Measurements from ENCODE around the gene ZNF385C.
A peak's percentile ranks its signal among the peaks of the same experiment; 100 is the strongest.

Gene ZNF385C

DNA sequence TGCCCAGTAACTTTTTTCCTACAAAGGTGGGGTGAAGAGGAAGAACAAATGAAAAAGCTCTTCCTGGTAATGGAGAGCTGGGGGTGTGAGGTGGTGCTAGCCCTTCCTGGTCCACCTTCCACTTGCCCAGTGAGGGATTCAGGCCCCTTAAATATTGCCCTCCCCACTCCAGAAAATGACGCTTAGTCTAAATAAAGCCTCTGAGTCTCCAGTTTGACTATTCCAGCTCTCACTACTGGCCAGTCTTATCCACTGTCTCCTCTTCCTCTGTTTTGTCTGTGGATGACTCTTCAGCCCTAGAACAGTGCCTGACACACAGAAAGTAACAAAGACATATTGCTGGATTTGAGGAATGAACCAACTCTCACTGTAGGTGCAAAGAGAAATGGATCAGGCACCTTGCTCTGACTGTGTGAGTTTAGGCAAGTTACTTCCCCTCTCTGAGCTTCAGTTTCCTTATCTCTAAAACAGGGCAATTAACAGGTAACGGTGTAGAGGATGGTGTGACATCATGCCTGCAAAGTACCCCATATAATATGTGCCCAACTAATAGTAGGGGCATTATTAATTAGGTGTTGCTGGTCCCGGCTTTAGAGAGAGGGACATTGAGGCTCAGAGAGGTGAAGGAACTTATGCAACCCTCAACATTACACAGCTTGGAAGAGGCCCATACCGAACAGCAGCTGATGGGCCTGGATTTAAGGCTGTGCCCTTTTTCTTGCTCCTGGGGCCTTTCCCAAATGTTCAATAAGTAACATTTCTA, 21.3 kb downstream of the ZNF385C start:
- H3K27me3 ChIP-seq (ENCODE audit: insufficient read depth, low read length), result peaks cover 11% of the 10 kb centered on the region

DNA sequence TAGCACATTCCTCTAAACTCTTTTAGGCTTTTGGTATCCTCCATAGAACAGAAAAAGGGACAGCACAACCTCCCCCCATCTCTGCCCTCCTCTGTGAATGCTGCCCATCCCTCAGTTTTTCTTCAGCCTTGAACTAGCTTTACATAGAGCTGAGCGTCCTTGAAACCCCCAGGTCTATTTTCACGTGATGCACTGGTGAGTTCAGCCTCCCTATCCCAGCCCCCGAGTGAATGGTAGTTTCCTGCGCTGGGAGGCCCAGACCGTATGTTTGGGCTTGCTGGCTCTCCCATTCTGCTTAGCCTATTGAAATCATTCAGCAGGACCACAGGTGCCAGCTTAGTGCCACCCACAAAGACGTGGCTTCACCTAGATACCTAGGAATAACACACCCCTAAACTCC, 22.5 kb downstream of the ZNF385C start:
- Histone ChIP-seq H3K79me2 (ENCODE audit: control insufficient read depth, insufficient read depth, low read length, unreplicated experiment) (no peaks in the 10 kb centered on the region), H3K36me3 (ENCODE audit: insufficient read depth, low read length) (no peaks in the 10 kb centered on the region), H3K4me3 (ENCODE audit: low read depth, low read length) (no peak overlapping the region), H3K27me3 (ENCODE audit: insufficient read depth, low read length) (peaks cover 23% of the 10 kb centered on the region), H3K4me1 (ENCODE audit: control insufficient read depth, insufficient read depth, low read length, unreplicated experiment) (peaks cover 5% of the 10 kb centered on the region), H3K27ac (ENCODE audit: low read depth, low read length) (no peak overlapping the region), H2AFZ (ENCODE audit: low read length, unreplicated experiment) (no peak overlapping the region)

More for the DNA sequence above, 21.3 kb downstream of the ZNF385C start:
- no peaks in the 10 kb centered on the region for H3K36me3 ChIP-seq (ENCODE audit: insufficient read depth, low read length)
- no peaks in the 10 kb centered on the region for H3K79me2 ChIP-seq (ENCODE audit: control insufficient read depth, insufficient read depth, low read length, unreplicated experiment)
- H2AFZ ChIP-seq (ENCODE audit: low read length, unreplicated experiment), result no peak overlapping the region
- H3K27ac ChIP-seq (ENCODE audit: low read depth, low read length), result no peak overlapping the region
- peaks cover 2% of the 10 kb centered on the region for H3K4me1 ChIP-seq (ENCODE audit: control insufficient read depth, insufficient read depth, low read length, unreplicated experiment)
- no peak overlapping the region for H3K4me3 ChIP-seq (ENCODE audit: low read depth, low read length)

- peak overlapping the region; percentile 14 for H2AFZ ChIP-seq (ENCODE audit: low read length, unreplicated experiment)
- H3K27ac ChIP-seq (ENCODE audit: low read depth, low read length), result no peak overlapping the region
- H3K4me1 ChIP-seq (ENCODE audit: control insufficient read depth, insufficient read depth, low read length, unreplicated experiment), result peaks cover 5% of the 10 kb centered on the region
- H3K4me3 ChIP-seq (ENCODE audit: low read depth, low read length), result peak overlapping the region; percentile 64; the same call in 1 of the 2 replicates
- no peaks in the 10 kb centered on the region for H3K79me2 ChIP-seq (ENCODE audit: control insufficient read depth, insufficient read depth, low read length, unreplicated experiment)
- peaks cover 24% of the 10 kb centered on the region for H3K27me3 ChIP-seq (ENCODE audit: insufficient read depth, low read length)
- no peaks in the 10 kb centered on the region for H3K36me3 ChIP-seq (ENCODE audit: insufficient read depth, low read length)
Observed at GRCh38 chr17:42072323-42073187, 25.7 kb downstream of the ZNF385C start.

DNA sequence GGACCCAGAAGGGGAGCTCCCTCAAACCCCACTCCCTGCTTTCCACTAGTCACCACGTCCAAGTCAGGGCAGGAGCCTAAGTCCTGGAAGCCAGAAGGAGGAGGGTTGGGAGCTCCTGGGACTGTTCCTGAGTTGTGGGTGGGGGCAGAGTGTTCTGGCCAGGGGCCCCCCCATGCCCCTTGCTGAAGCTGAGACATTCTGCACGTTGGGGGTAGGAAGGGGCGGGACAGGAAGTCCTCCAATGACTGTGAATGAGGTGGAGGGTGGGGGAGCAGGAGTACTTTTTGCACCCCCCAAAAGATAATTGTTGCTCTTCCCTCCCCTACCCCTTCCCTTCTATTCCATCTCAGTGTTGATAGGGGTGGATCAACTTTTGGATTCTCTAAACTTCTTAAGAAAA, 26.5 kb downstream of the ZNF385C start:
- H3K36me3 ChIP-seq (ENCODE audit: insufficient read depth, low read length), result no peaks in the 10 kb centered on the region
- H3K4me1 ChIP-seq (ENCODE audit: control insufficient read depth, insufficient read depth, low read length, unreplicated experiment), result peaks cover 5% of the 10 kb centered on the region
- no peak overlapping the region for H2AFZ ChIP-seq (ENCODE audit: low read length, unreplicated experiment)
- no peak overlapping the region for H3K4me3 ChIP-seq (ENCODE audit: low read depth, low read length)
- H3K27me3 ChIP-seq (ENCODE audit: insufficient read depth, low read length), result peaks cover 24% of the 10 kb centered on the region
- no peak overlapping the region for H3K27ac ChIP-seq (ENCODE audit: low read depth, low read length)
- H3K79me2 ChIP-seq (ENCODE audit: control insufficient read depth, insufficient read depth, low read length, unreplicated experiment), result no peaks in the 10 kb centered on the region

GRCh38 chr17:42068979-42069378, 29.3 kb downstream of the ZNF385C start:
- no peaks in the 10 kb centered on the region for H3K79me2 ChIP-seq (ENCODE audit: control insufficient read depth, insufficient read depth, low read length, unreplicated experiment)
- no peak overlapping the region for H3K27ac ChIP-seq (ENCODE audit: low read depth, low read length)
- H3K36me3 ChIP-seq (ENCODE audit: insufficient read depth, low read length), result no peaks in the 10 kb centered on the region
- peaks cover 5% of the 10 kb centered on the region for H3K4me1 ChIP-seq (ENCODE audit: control insufficient read depth, insufficient read depth, low read length, unreplicated experiment)
- H3K4me3 ChIP-seq (ENCODE audit: low read depth, low read length), result no peak overlapping the region
- no peak overlapping the region for H2AFZ ChIP-seq (ENCODE audit: low read length, unreplicated experiment)
- H3K27me3 ChIP-seq (ENCODE audit: insufficient read depth, low read length), result peaks cover 24% of the 10 kb centered on the region

DNA sequence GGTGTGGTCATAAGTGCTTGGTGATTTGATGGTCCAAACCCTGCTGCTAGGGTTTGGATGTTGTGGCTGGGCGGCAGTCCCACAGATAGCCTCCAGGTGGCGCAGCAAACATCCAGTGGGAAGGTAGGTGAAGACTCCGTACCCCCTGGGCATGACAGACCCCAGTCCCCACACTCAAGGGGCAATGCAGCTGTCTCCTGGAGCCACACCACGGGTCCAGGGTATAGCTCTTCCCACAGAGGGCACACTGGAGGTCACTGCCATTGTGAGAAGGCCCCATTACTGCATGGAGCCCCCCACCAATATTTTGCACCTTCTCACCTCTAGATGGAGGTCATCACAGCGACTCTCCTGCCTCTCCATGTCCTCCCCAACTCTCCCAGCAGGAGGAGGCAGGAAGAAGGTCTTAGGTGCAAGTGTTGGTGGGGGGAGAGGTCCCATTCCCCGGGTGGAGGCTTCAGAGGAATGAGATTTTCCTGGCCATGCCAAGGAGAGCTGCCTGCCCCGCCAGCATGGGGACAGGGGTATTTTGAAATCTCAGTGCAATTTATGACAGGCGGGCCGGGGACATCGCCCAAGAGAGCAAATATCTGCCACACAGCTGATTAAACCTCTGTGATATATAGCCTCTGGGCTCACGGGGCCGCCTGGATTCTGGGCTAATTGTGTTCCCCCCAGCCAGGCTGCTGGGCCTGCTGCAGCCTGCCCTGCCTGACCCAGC, 30.7 kb downstream of the ZNF385C start:
- no peak overlapping the region for H2AFZ ChIP-seq (ENCODE audit: low read length, unreplicated experiment)
- no peaks in the 10 kb centered on the region for H3K36me3 ChIP-seq (ENCODE audit: insufficient read depth, low read length)
- peaks cover 18% of the 10 kb centered on the region for H3K27me3 ChIP-seq (ENCODE audit: insufficient read depth, low read length)
- H3K27ac ChIP-seq (ENCODE audit: low read depth, low read length), result no peak overlapping the region
- no peaks in the 10 kb centered on the region for H3K79me2 ChIP-seq (ENCODE audit: control insufficient read depth, insufficient read depth, low read length, unreplicated experiment)
- H3K4me3 ChIP-seq (ENCODE audit: low read depth, low read length), result no peak overlapping the region
- peaks cover 5% of the 10 kb centered on the region for H3K4me1 ChIP-seq (ENCODE audit: control insufficient read depth, insufficient read depth, low read length, unreplicated experiment)

DNA sequence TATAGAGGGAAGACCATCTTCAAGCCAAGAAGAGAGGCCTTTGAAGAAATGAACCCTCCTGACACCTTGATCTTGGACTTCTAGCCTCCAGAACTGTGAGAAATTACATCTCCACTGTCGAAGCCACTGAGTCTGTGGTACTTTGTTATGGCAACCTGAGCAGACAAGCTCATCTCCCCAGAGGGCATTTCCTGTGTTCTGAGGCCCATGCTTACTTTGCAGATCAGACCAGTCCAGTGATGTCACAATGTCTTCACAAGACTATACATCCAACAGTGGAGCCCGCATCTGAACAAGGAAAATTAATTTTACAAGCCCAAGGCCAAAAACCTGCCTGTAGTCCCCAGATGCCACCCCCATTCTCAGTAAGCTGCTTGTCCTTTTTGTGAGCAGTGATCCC, 33.1 kb downstream of the ZNF385C start:
- Histone ChIP-seq H3K4me3 (ENCODE audit: low read depth, low read length) (no peak overlapping the region), H2AFZ (ENCODE audit: low read length, unreplicated experiment) (no peak overlapping the region), H3K36me3 (ENCODE audit: insufficient read depth, low read length) (no peaks in the 10 kb centered on the region), H3K27me3 (ENCODE audit: insufficient read depth, low read length) (no peaks in the 10 kb centered on the region), H3K4me1 (ENCODE audit: control insufficient read depth, insufficient read depth, low read length, unreplicated experiment) (no peaks in the 10 kb centered on the region), H3K79me2 (ENCODE audit: control insufficient read depth, insufficient read depth, low read length, unreplicated experiment) (no peaks in the 10 kb centered on the region), H3K27ac (ENCODE audit: low read depth, low read length) (no peak overlapping the region)

DNA sequence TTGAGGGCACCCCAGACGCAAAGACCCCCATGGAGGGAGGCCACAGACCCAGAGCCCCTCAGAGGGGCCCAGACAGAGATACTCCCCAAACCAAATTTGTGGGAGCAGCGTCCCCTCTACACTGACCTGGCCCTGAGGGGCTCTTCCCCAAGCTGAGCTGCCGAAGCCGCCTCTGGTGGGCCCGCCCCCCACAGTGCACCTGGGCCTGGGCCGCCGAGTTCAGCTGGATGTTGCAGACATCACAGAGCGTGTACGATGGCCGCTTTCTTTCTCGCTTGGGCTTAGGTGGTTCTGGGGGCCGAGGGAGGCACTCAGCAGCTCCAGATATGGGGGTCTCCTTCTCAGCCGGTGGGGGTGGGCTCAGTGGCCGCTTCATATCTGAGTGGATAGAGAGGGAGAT, 35.6 kb downstream of the ZNF385C start:
- Histone ChIP-seq H3K27ac (ENCODE audit: low read depth, low read length) (no peak overlapping the region), H3K4me1 (ENCODE audit: control insufficient read depth, insufficient read depth, low read length, unreplicated experiment) (no peaks in the 10 kb centered on the region), H2AFZ (ENCODE audit: low read length, unreplicated experiment) (no peak overlapping the region), H3K27me3 (ENCODE audit: insufficient read depth, low read length) (no peaks in the 10 kb centered on the region), H3K36me3 (ENCODE audit: insufficient read depth, low read length) (no peaks in the 10 kb centered on the region), H3K4me3 (ENCODE audit: low read depth, low read length) (no peak overlapping the region), H3K79me2 (ENCODE audit: control insufficient read depth, insufficient read depth, low read length, unreplicated experiment) (no peaks in the 10 kb centered on the region)

DNA sequence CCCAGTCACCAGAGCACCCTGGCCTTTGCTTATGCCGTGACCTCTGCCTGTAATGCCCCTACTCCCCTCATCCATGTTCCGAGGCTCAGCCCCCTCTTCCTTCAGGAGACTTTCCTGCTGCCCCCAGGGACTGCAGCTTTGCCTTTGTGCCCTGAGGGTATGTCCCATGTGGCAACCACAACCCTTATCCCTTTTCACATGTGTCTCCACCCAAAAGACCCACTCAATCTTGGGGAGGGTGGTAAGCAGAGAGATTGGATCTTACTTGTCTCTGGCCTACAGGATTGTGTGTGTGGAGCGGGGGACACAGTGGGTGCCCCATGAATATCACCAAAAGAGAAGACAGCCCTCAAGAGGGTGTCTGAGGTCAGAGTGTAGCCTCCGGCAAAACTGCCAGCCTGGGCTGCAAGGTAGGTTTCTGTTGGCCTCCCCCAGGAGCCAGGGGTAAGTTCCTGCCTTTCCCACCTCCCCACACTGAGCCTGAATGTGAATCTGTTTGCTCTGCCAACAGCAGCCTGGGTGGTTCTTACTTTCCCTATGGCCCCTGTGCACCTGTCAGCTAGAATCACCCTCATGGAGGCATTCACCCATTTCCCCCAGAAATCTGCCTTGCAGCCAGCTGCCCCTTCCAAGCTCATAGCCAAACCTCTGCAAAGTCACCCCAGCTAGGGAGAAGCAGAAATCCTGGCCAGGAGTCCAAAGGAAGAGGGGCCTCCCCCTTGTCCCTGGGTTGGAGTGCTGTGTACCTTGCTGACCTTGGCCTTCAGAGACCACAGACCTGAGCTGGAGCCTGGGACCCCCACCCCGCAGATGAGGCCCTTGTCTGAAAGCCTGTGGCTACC, 36.4 kb downstream of the ZNF385C start:
- Histone ChIP-seq H3K4me1 (ENCODE audit: control insufficient read depth, insufficient read depth, low read length, unreplicated experiment) (no peaks in the 10 kb centered on the region), H3K27ac (ENCODE audit: low read depth, low read length) (no peak overlapping the region), H2AFZ (ENCODE audit: low read length, unreplicated experiment) (no peak overlapping the region), H3K79me2 (ENCODE audit: control insufficient read depth, insufficient read depth, low read length, unreplicated experiment) (no peaks in the 10 kb centered on the region), H3K4me3 (ENCODE audit: low read depth, low read length) (no peak overlapping the region), H3K36me3 (ENCODE audit: insufficient read depth, low read length) (no peaks in the 10 kb centered on the region), H3K27me3 (ENCODE audit: insufficient read depth, low read length) (no peaks in the 10 kb centered on the region)

GRCh38 chr17:42060231-42060630, 38.0 kb downstream of the ZNF385C start:
- Histone ChIP-seq H3K79me2 (ENCODE audit: control insufficient read depth, insufficient read depth, low read length, unreplicated experiment) (no peaks in the 10 kb centered on the region), H2AFZ (ENCODE audit: low read length, unreplicated experiment) (no peak overlapping the region), H3K4me1 (ENCODE audit: control insufficient read depth, insufficient read depth, low read length, unreplicated experiment) (no peaks in the 10 kb centered on the region), H3K36me3 (ENCODE audit: insufficient read depth, low read length) (no peaks in the 10 kb centered on the region), H3K27me3 (ENCODE audit: insufficient read depth, low read length) (peaks cover 3% of the 10 kb centered on the region), H3K27ac (ENCODE audit: low read depth, low read length) (no peak overlapping the region), H3K4me3 (ENCODE audit: low read depth, low read length) (no peak overlapping the region)

All from ACC112 (cell line).